Hepatocyte (in vitro differentiated cells): Measurements from ENCODE around the gene DNAJC12. TPM values are rescaled to one million over a fixed set of nuclear protein-coding genes. Genes with fewer than 3 reads are reported as not detected.

Experiments
- DNase-seq: peaks from one replicate; pipeline ENCODE4 v3.0.0-alpha.2; 2016; ENCODE audit warnings: low spot score
- H2AFZ ChIP-seq: fragments of 200-600 bp; sonication (generic); 2 replicates; pipeline ENCODE4 v1.6.0; 2016; ENCODE audit warnings: antibody characterized with exemption, mild to moderate bottlenecking
- H3K27ac ChIP-seq: fragments of 200-600 bp; sonication (generic); 2 replicates; pipeline ENCODE4 v1.5.1; 2016; ENCODE audit warnings: mild to moderate bottlenecking
- H3K27me3 ChIP-seq: fragments of 200-600 bp; sonication (generic); 2 replicates; pipeline ENCODE4 v1.6.1; 2016
- H3K36me3 ChIP-seq: fragments of 200-600 bp; sonication (generic); replicated peaks from 2 replicates; pipeline ENCODE4 v1.5.1; 2016; ENCODE audit warnings: low read depth; ENCODE audit not compliant: insufficient read depth
- H3K4me1 ChIP-seq: fragments of 200-600 bp; sonication (generic); 2 replicates; pipeline ENCODE4 v1.5.1; 2016; ENCODE audit warnings: mild to moderate bottlenecking, moderate library complexity; ENCODE audit not compliant: insufficient read depth
- H3K4me2 ChIP-seq: fragments of 200-600 bp; sonication (generic); 2 replicates; pipeline ENCODE4 v1.6.0; 2016
- H3K4me3 ChIP-seq: fragments of 200-600 bp; sonication (generic); 2 replicates; pipeline ENCODE4 v1.5.1; 2016; ENCODE audit warnings: mild to moderate bottlenecking
- H3K79me2 ChIP-seq: fragments of 200-600 bp; sonication (generic); 2 replicates; pipeline ENCODE4 v1.6.0; 2017; ENCODE audit warnings: mild to moderate bottlenecking
- H3K9me2 ChIP-seq: fragments of 200-600 bp; sonication (generic); replicated peaks from 2 replicates; pipeline ENCODE4 v1.6.0; 2017; ENCODE audit warnings: mild to moderate bottlenecking; ENCODE audit not compliant: insufficient read depth
- H3K9me3 ChIP-seq: fragments of 200-600 bp; sonication (generic); 2 replicates; pipeline ENCODE4 v1.5.1; 2016; ENCODE audit warnings: low read depth, mild to moderate bottlenecking
- H4K20me1 ChIP-seq: fragments of 200-600 bp; sonication (generic); 2 replicates; pipeline ENCODE4 v1.6.0; 2016; ENCODE audit warnings: mild to moderate bottlenecking; ENCODE audit not compliant: insufficient read depth, poor library complexity, severe bottlenecking
- EZH2 ChIP-seq: fragments of 200-600 bp; sonication (generic); IDR thresholded peaks from 2 replicates; pipeline ENCODE4 v1.6.1; 2016; ENCODE audit warnings: antibody characterized with exemption, mild to moderate bottlenecking, borderline replicate concordance
- EZH2phosphoT487 ChIP-seq: fragments of 200-600 bp; sonication (generic); IDR thresholded peaks from one replicate; pipeline ENCODE4 v1.6.1; 2018; ENCODE audit warnings: antibody characterized with exemption, mild to moderate bottlenecking, low read depth, moderate library complexity; ENCODE audit not compliant: unreplicated experiment, severe bottlenecking
- WGBS: methylation state at CpG from one replicate; pipeline ENCODE4 v1.1.6; 2016; ENCODE audit warnings: low lambda C conversion rate; ENCODE audit errors: missing lambda C conversion rate; 5-methylcytosine and 5-hydroxymethylcytosine counted together
- polyA plus RNA-seq: library from polyadenylated mRNA; unstranded; fragments of >200 nt; fragmentation: Nextera tagmentation; extraction: Ambion mirVana; gene quantifications from 2 replicates; pipeline ENCODE4 v1.2.1, GENCODE V29; 2016
- total RNA-seq: library from RNA; depleted of rRNA; stranded (reverse); fragments of >200 nt; gene quantifications from 2 replicates; pipeline ENCODE4 v1.2.3, GENCODE V29; 2014
- TF ChIP-seq, protein P1 (sequence below): fragments of 200-600 bp; sonication (generic); IDR thresholded peaks from 2 replicates; pipeline ENCODE4 v1.5.1; 2016; ENCODE audit warnings: antibody characterized with exemption, mild to moderate bottlenecking; ENCODE audit not compliant: poor library complexity

DNAJC12 gene
- total and polyA plus RNA-seq, 2 experiments from 2014 or later, result 6.2 to 16.7 TPM

DNA sequence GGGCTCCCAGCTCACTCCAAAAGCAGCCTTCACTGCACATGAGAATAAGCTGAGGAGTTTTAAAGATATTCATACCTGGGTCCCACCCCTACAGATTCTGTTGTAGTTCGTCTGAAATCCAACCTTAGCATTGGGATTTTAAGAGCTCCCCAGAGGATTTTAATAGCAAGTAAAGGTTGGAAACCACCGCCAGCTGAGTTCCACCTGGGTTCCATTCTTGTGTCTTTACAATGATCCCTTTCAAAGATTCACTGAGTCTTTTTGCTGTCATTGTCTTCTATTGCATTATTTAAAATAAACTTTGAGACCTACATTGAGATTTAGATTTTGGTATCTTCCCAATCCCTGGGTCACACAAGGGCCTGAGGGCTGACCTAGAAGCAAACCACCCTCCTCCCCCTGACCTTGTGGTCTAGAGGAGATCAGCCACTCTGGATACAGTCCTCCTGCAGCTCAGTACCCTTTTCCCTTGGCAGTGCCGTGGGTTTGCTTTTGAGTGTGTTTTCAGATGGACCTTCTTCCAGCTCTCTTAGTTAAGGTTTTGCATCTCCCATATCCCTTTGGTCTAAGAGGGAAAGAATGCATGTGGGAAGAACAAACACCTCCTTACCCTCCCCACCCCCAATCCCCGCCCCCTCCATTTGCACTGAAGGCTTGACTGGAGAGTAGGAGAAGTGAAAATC, 23.9 kb upstream of the DNAJC12 start:
- Histone ChIP-seq H3K27me3 (no peaks in the 10 kb centered on the region), H3K79me2 (no peaks in the 10 kb centered on the region), H3K27ac (no peak overlapping the region), H3K4me1 (no peaks in the 10 kb centered on the region), H3K4me2 (no peak overlapping the region), H3K9me3 (no peaks in the 10 kb centered on the region), H3K4me3 (no peak overlapping the region), H2AFZ (no peak overlapping the region), H3K9me2 (no peaks in the 10 kb centered on the region), H3K36me3 (no peaks in the 10 kb centered on the region), H4K20me1 (no peaks in the 10 kb centered on the region)
- WGBS, result 54% methylated on average over 4 of the region's 4 CpGs
- no peak for TF ChIP-seq EZH2phosphoT487
- TF ChIP-seq EZH2, result no peak
- TF ChIP-seq, protein P1, sequence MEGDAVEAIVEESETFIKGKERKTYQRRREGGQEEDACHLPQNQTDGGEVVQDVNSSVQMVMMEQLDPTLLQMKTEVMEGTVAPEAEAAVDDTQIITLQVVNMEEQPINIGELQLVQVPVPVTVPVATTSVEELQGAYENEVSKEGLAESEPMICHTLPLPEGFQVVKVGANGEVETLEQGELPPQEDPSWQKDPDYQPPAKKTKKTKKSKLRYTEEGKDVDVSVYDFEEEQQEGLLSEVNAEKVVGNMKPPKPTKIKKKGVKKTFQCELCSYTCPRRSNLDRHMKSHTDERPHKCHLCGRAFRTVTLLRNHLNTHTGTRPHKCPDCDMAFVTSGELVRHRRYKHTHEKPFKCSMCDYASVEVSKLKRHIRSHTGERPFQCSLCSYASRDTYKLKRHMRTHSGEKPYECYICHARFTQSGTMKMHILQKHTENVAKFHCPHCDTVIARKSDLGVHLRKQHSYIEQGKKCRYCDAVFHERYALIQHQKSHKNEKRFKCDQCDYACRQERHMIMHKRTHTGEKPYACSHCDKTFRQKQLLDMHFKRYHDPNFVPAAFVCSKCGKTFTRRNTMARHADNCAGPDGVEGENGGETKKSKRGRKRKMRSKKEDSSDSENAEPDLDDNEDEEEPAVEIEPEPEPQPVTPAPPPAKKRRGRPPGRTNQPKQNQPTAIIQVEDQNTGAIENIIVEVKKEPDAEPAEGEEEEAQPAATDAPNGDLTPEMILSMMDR, result no peak
- DNase-seq, result no peak

DNA sequence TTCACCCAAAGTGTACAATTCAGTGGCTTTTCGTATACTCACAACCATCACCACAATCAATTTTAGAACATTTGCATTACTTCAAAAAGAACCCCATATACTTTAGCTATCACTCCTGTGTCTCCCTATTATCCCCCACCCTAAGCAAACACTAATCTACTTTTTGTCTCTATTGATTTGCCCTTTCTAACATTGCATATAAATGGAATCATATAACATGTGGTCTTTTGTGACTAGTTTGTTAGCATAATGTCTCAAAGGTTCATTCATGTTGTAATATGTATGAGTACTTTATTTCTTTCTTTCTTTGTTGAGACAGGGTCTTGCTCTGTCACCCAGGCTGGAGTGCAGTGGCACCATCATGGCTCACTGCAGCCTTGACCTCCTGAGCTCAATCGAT, 21.0 kb upstream of the DNAJC12 start:
- no peaks in the 10 kb centered on the region for H4K20me1 ChIP-seq
- no peaks in the 10 kb centered on the region for H3K27me3 ChIP-seq
- WGBS, result 98% methylated on average over 2 of the region's 2 CpGs
- no peak for TF ChIP-seq EZH2
- TF ChIP-seq EZH2phosphoT487, result no peak
- TF ChIP-seq, protein P1, result no peak
- no peaks in the 10 kb centered on the region for H3K9me2 ChIP-seq
- no peak overlapping the region for H3K4me2 ChIP-seq
- H3K4me3 ChIP-seq, result no peak overlapping the region
- H3K4me1 ChIP-seq, result no peaks in the 10 kb centered on the region
- no peaks in the 10 kb centered on the region for H3K36me3 ChIP-seq
- no peak overlapping the region for H3K27ac ChIP-seq
- H3K9me3 ChIP-seq, result no peaks in the 10 kb centered on the region
- H3K79me2 ChIP-seq, result no peaks in the 10 kb centered on the region
- no peak for DNase-seq
- H2AFZ ChIP-seq, result no peak overlapping the region

DNA sequence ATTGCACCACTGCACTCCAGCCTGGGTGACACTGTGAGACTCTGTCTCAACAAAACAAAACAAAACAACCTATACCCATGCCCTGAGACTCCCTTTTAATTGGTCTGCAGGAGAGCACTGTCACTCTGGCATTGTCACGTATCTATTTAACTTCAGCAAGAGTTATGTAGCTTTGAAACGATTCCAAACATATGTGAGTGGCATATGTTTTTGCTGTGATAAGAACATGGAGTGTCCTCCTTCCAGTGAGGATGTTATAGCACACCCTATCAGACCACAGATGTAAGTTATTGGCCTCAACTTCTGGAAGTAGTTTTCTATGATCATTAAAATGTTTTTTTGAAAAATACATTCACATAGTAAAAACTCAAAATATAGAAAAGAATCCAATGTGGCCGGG, 15.5 kb upstream of the DNAJC12 start:
- no peak overlapping the region for H3K4me2 ChIP-seq
- no peak overlapping the region for H3K4me3 ChIP-seq
- H3K36me3 ChIP-seq, result no peaks in the 10 kb centered on the region
- no peak overlapping the region for H3K27ac ChIP-seq
- H2AFZ ChIP-seq, result no peak overlapping the region
- H3K79me2 ChIP-seq, result peaks cover 4% of the 10 kb centered on the region
- H4K20me1 ChIP-seq, result no peaks in the 10 kb centered on the region
- H3K9me2 ChIP-seq, result no peaks in the 10 kb centered on the region
- H3K27me3 ChIP-seq, result no peaks in the 10 kb centered on the region
- TF ChIP-seq, protein P1, result no peak
- TF ChIP-seq EZH2, result no peak
- TF ChIP-seq EZH2phosphoT487, result no peak
- H3K9me3 ChIP-seq, result no peaks in the 10 kb centered on the region
- 84% methylated on average over 3 of the region's 3 CpGs for WGBS
- H3K4me1 ChIP-seq, result no peaks in the 10 kb centered on the region
- DNase-seq, result no peak
